Kidney (tissue), 14 donors: ENCODE data around the gene ART1. TPM values are rescaled to one million over a fixed set of nuclear protein-coding genes. Genes with fewer than 3 reads are reported as not detected.

Experiments
- DNase-seq, 5 donors: peaks; one replicate each; pipeline ENCODE4 v3.0.0-alpha.2; 2013 to 2020
- FAIRE-seq: peaks from 2 replicates; lab custom pipeline; 2012; peaks lifted over from hg19 to GRCh38; lab: Jason Lieb, UNC
- H3K27ac ChIP-seq, 2 donors: one replicate each; pipeline ENCODE4 v1.7.0; 2013; ENCODE audit warnings: low read depth in 2 of 2, low read length in 2 of 2, inconsistent platforms in 1 of 2
- H3K27me3 ChIP-seq: one replicate; pipeline ENCODE4 v1.7.1; 2013; ENCODE audit warnings: low read length, inconsistent platforms; ENCODE audit not compliant: control insufficient read depth, insufficient read depth
- H3K36me3 ChIP-seq, 3 donors: one replicate each; pipeline versions ENCODE4 v1.7.0 to v1.7.1; 2013; ENCODE audit warnings: low read length in 3 of 3, control low read depth in 1 of 3, inconsistent platforms in 1 of 3; ENCODE audit not compliant: insufficient read depth in 3 of 3, control insufficient read depth in 2 of 3
- H3K4me1 ChIP-seq, 3 donors: one replicate each; pipeline versions ENCODE4 v1.7.0 to v1.7.1; 2013; ENCODE audit warnings: low read length in 3 of 3, inconsistent platforms in 1 of 3, low read depth in 1 of 3; ENCODE audit not compliant: control insufficient read depth in 2 of 3, insufficient read depth in 2 of 3
- H3K4me3 ChIP-seq, 3 donors: one replicate each; pipeline versions ENCODE4 v1.7.0 to v1.8.1; 2013; ENCODE audit warnings: low read length in 3 of 3, control low read depth in 1 of 3, inconsistent platforms in 1 of 3
- H3K9ac ChIP-seq, 3 donors: one replicate each; pipeline versions ENCODE4 v1.7.0 to v1.7.1; 2013; ENCODE audit warnings: low read length in 3 of 3, control low read depth in 1 of 3, inconsistent platforms in 1 of 3
- H3K9me3 ChIP-seq, 3 donors: one replicate each; pipeline versions ENCODE4 v1.7.0 to v1.7.1; 2013; ENCODE audit warnings: low read length in 3 of 3, control low read depth in 1 of 3, inconsistent platforms in 1 of 3; ENCODE audit not compliant: control insufficient read depth in 2 of 3, insufficient read depth in 1 of 3
- CTCF ChIP-seq: IDR thresholded peaks from 3 replicates; pipeline ENCODE4 v1.5.1; 2012; ENCODE audit warnings: mild to moderate bottlenecking, moderate library complexity, borderline replicate concordance; ENCODE audit not compliant: insufficient read depth; ENCODE audit errors: extremely low read depth
- intact Hi-C: fragments of 100-400 bp; cut with DNase I; formaldehyde crosslinking; loops from one replicate; pipeline ENCODE4 v1.11.1; 2022
- polyA plus RNA-seq: library from polyadenylated mRNA; stranded (reverse); fragments of 350-450 nt; fragmentation: Illumina TruSeq; extraction: RNeasy Lipid Tissue Mini Kit (QIAGEN cat#74804); gene quantifications from one replicate; pipeline ENCODE4 v1.2.3, GENCODE V29; 2014; ENCODE audit warnings: low read depth, low replicate concordance; ENCODE audit not compliant: insufficient read depth
- total RNA-seq: library from RNA; stranded (reverse); fragmentation: NEBNext Ultra II Directional; extraction: Animal tissue kit (Norgen Biotek cat#: 25700); gene quantifications from one replicate; pipeline ENCODE4 v1.2.1, GENCODE V29; 2021
- donor health status: control.
- donor health status: control.
- donor health status: control.
- donor health status: control.
- donor health status: control.
- donor health status: DM: yes; HTN: yes; CAD: no.
- donor health status: Normal renal cell carcinoma (clear cell type).

The ART1 gene
- total and polyA plus RNA-seq, 2 donors from 2014 or later: 0.31 TPM; not detected in 1

GRCh38 chr11:3700910-3701309 is 56.0 kb downstream of the ART1 start:
- Histone ChIP-seq H3K9me3 (no peaks in the 10 kb centered on the region), H3K9ac (no peak overlapping the region), H3K4me1 (no peaks in the 10 kb centered on the region), H3K36me3 (peaks cover 5 to 53% (median 27%) of the 10 kb centered on the region in 3 donors), H3K4me3 (no peak overlapping the region), H3K27me3 (no peaks in the 10 kb centered on the region), H3K27ac (no peak overlapping the region)
- no peak for TF ChIP-seq CTCF
- FAIRE-seq (no peak), DNase-seq (no peak)
- intact Hi-C loops: no loop called here

- H3K27me3 ChIP-seq: no peaks in the 10 kb centered on the region
- no peaks in the 10 kb centered on the region for H3K9me3 ChIP-seq
- FAIRE-seq (no peak), DNase-seq (no peak)
- H3K36me3 ChIP-seq: peaks cover 0 to 45% (median 31%) of the 10 kb centered on the region in 3 donors
- no peak overlapping the region for H3K9ac ChIP-seq
- H3K4me3 ChIP-seq: no peak overlapping the region
- H3K27ac ChIP-seq: no peak overlapping the region
- no peaks in the 10 kb centered on the region for H3K4me1 ChIP-seq
- no peak for TF ChIP-seq CTCF
- intact Hi-C loops: no loop called here
Observed at GRCh38 chr11:3703383-3703782, 58.5 kb downstream of the ART1 start.

GRCh38 chr11:3707176-3707575 is 62.2 kb downstream of the ART1 start:
- no peak for FAIRE-seq
- no peak for DNase-seq
- Histone ChIP-seq H3K4me3 (no peak overlapping the region), H3K36me3 (peaks cover 0 to 22% (median 21%) of the 10 kb centered on the region in 3 donors), H3K27me3 (no peaks in the 10 kb centered on the region), H3K9ac (no peak overlapping the region), H3K4me1 (no peaks in the 10 kb centered on the region), H3K9me3 (no peaks in the 10 kb centered on the region), H3K27ac (no peak overlapping the region)
- no peak for TF ChIP-seq CTCF
- intact Hi-C loops: no loop called here

- Histone ChIP-seq H3K27ac (no peak overlapping the region), H3K9ac (no peak overlapping the region), H3K4me1 (no peaks in the 10 kb centered on the region), H3K9me3 (no peaks in the 10 kb centered on the region), H3K36me3 (peaks cover 2 to 26% (median 23%) of the 10 kb centered on the region in 3 donors), H3K4me3 (no peak overlapping the region), H3K27me3 (no peaks in the 10 kb centered on the region)
- TF ChIP-seq CTCF: no peak
- intact Hi-C loops: no loop called here
- FAIRE-seq (no peak), DNase-seq (peak in 1 of 5 donors; percentile 15)
Observed at GRCh38 chr11:3709977-3710376, 65.0 kb downstream of the ART1 start.
